ENCODE results near the gene PPARG. TPM values are rescaled to one million over a fixed set of nuclear protein-coding genes. Genes with fewer than 3 reads are reported as not detected.

Gene PPARG
- total and polyA plus RNA-seq, 2 of the 13 experiments (the other 11 are each of a cell fraction or from before 2014, with no cell fraction given) = 13.9 to 58.3 TPM

GRCh38 chr3:12286927-12287726 is 1.7 kb upstream of the PPARG start (continued):
- TF ChIP-seq SRY (CRISPR knock-in tag; IDR thresholded peaks at IDR 0.05) (peak; percentile 9; the same call in 1 of the 2 replicates), ZFY (CRISPR knock-in tag; IDR thresholded peaks at IDR 0.05) (peak; percentile 24), CHCHD3 (CRISPR knock-in tag; IDR thresholded peaks at IDR 0.05) (no peak), ZNF605 (CRISPR knock-in tag; IDR thresholded peaks at IDR 0.05) (0 out of 2 replicates have a peak, but pooled peaks have one; percentile 50), ZNF790 (CRISPR knock-in tag; IDR thresholded peaks at IDR 0.05; ENCODE audit: borderline replicate concordance) (0 out of 2 replicates have a peak, but pooled peaks have one; percentile 5), KIAA2018 (CRISPR knock-in tag; IDR thresholded peaks at IDR 0.05; ENCODE audit: borderline replicate concordance) (no peak), SNAPC2 (CRISPR knock-in tag; IDR thresholded peaks at IDR 0.05) (0 out of 2 replicates have a peak, but pooled peaks have one; percentile 11), SPEN (CRISPR knock-in tag; IDR thresholded peaks at IDR 0.05; ENCODE audit: low read depth) (no peak), U2AF2 (IDR thresholded peaks at IDR 0.05; ENCODE audit: low read depth, low read length) (no peak), SRF (IDR thresholded peaks at IDR 0.05; ENCODE audit: low read depth, low read length) (no peak), CAMTA2 (CRISPR knock-in tag; IDR thresholded peaks at IDR 0.05; ENCODE audit: borderline replicate concordance) (no peak), PHF8 (CRISPR knock-in tag; IDR thresholded peaks at IDR 0.05) (peak; percentile 61), ARID5B (CRISPR knock-in tag; IDR thresholded peaks at IDR 0.05) (0 out of 2 replicates have a peak, but pooled peaks have one; percentile 10), POGK (CRISPR knock-in tag; conservative IDR thresholded peaks at IDR 0.05) (0 out of 2 replicates have a peak, but pooled peaks have one; percentile 12), HDAC2 (CRISPR knock-in tag; IDR thresholded peaks at IDR 0.05) (no peak)

Data from HepG2 (cell line).